ENCODE results near the gene NFKBIB. TPM values are rescaled to one million over a fixed set of nuclear protein-coding genes. Genes with fewer than 3 reads are reported as not detected.

Gene NFKBIB
- total RNA-seq, 1 experiment from 2014 or later = 51.2 TPM

- ChIA-PET POLR2A (no interaction called here), RAD21 (ENCODE audit: low non-redundant PET in 1 of 2, low total read pairs in 2 of 2, uncharacterized antibody in 2 of 2, unreplicated experiment in 2 of 2) (no interaction called here), CTCF (interaction anchor here (1.2 kb wide), 1 partner anchor 526 kb away, joined by 5 read pairs; the partner anchor contains the start of gene FAM98C)
- Histone ChIP-seq H3K4me2 (ENCODE audit: low read length) (no peak overlapping the region), H3K9me2 (ENCODE audit: insufficient read depth) (no peaks in the 10 kb centered on the region), H3K27ac (ENCODE audit: low read depth, low read length) (no peak overlapping the region), H3K9me3 (ENCODE audit: control insufficient read depth in 1 of 2, insufficient read depth in 1 of 2, low read depth in 1 of 2, low read length in 2 of 2) (no peaks in the 10 kb centered on the region), H3K27me3 (ENCODE audit: insufficient read depth, low read length) (no peaks in the 10 kb centered on the region), H3K4me1 (ENCODE audit: control insufficient read depth in 1 of 2, insufficient read depth in 2 of 2, low read length in 2 of 2) (peaks cover 11 to 20% of the 10 kb centered on the region in 2 experiments; a peak in 3 of 4 replicates), H3K9ac (ENCODE audit: low read length) (no peak overlapping the region), H3K36me3 (ENCODE audit: control insufficient read depth in 1 of 2, insufficient read depth in 2 of 2, low read length in 2 of 2) (peaks cover 13 to 29% of the 10 kb centered on the region in 2 experiments), H4K20me1 (ENCODE audit: insufficient read depth) (no peaks in the 10 kb centered on the region), H3K4me3 (replicated peaks in 1 of 2; ENCODE audit: low read depth in 1 of 2, low read length in 2 of 2) (no peak overlapping the region), H2AFZ (ENCODE audit: low read depth, low read length, poor library complexity, severe bottlenecking) (no peak overlapping the region), H3K79me2 (ENCODE audit: insufficient read depth, low read length) (peaks cover 55% of the 10 kb centered on the region)
- no TSS peak for BruUV-seq (replicated peaks)
- TF ChIP-seq ZBTB33 (IDR thresholded peaks at IDR 0.05; ENCODE audit: extremely low read depth, insufficient replicate concordance, low read length) (no peak), SIN3A (IDR thresholded peaks at IDR 0.05; ENCODE audit: low read depth) (no peak), SRF (IDR thresholded peaks at IDR 0.05; ENCODE audit: low read depth) (no peak), MAX (IDR thresholded peaks at IDR 0.05) (no peak), EGR1 (IDR thresholded peaks at IDR 0.05; ENCODE audit: low read depth) (no peak), CEBPB (IDR thresholded peaks at IDR 0.05; ENCODE audit: low read depth) (no peak), REST (IDR thresholded peaks at IDR 0.05; ENCODE audit: low read depth) (no peak), YY1 (IDR thresholded peaks at IDR 0.05; ENCODE audit: extremely low read depth, insufficient replicate concordance, low read depth, low read length) (no peak), RAD21 (IDR thresholded peaks at IDR 0.05; ENCODE audit: low read depth) (no peak), CBX3 (IDR thresholded peaks at IDR 0.05; ENCODE audit: low read depth) (no peak), TCF7L2 (IDR thresholded peaks at IDR 0.05; ENCODE audit: borderline replicate concordance, extremely low read depth, insufficient read depth, insufficient read length) (no peak)
- intact Hi-C loops (cut with micrococcal nuclease) = no loop called here
- DNase-seq (ENCODE audit: low read depth, low spot score) (no peak), ATAC-seq (no peak)
Measured at GRCh38 chr19:38928391-38929001, 28.7 kb downstream of the NFKBIB start.
